ENCODE results near the gene LMO2.

LMO2 gene

GRCh38 chr11:33887886-33888285 is 4.0 kb downstream of the LMO2 start:
- no peak for DNase-seq (ENCODE audit: low spot score)

GRCh38 chr11:33885338-33886005 is 6.4 kb downstream of the LMO2 start:
- no peak for DNase-seq (ENCODE audit: low spot score)

GRCh38 chr11:33884601-33885000 is 7.3 kb downstream of the LMO2 start:
- no peak for DNase-seq (ENCODE audit: low spot score)

GRCh38 chr11:33884035-33884434 is 7.8 kb downstream of the LMO2 start:
- DNase-seq (ENCODE audit: low spot score) = no peak

- no peak for DNase-seq (ENCODE audit: low spot score)
Observed at GRCh38 chr11:33881651-33882503, 10.0 kb downstream of the LMO2 start.

GRCh38 chr11:33880979-33881378 is 10.9 kb downstream of the LMO2 start:
- no peak for DNase-seq (ENCODE audit: low spot score)

DNA sequence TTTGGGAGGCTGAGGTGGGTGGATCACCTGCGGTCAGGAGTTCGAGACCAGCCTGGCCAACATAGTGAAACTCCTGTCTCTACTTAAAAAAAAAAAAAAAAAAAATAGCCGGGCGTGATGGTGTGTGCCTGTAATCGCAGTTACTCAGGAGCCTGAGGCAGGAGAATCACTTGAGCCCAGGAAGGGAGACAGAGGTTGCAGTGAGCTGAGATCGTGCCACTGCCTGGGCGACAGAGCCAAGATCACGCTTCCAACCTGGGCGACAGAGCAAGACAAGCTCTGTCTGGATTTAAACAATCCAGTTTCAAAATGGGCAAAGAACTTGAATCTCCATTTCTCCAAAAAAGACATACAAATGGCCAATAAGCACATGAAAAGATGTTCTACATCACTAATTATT is 12.5 kb downstream of the LMO2 start:
- DNase-seq (ENCODE audit: low spot score) = no peak

- no peak for DNase-seq (ENCODE audit: low spot score)
Observed at GRCh38 chr11:33877038-33877437, 14.8 kb downstream of the LMO2 start.

DNA sequence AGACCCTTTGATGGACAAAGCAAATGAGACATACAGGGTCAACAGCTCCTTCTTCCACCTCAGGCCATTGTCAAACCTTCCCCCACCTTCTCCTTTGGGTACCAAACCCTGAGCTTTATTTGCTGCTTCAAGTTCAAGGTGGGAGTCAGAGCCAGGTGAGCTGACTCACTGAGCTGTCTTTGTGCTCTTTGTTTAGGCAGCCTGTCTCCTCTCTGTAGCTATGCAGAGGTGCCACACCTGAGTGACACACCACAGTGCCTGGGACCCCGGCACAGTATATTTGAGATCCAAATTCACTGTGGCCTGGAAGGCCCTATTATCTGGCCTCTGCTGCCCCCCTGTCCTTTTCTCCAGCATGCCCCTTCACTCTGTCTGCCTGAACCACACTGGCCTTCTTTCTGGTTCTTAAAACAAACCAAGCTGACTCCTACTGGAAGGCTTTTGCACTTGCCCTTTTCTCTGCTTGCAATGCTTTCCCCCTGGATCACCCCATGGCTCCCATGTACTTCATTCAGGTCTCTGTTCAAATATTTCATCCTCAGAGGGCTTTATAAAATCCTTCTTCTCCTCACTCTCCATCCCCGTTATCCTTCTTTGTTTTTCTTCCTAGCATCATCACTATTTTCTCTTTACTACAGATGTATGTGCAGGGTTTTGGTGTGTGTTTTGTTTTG is 16.1 kb downstream of the LMO2 start:
- DNase-seq (ENCODE audit: low spot score) = no peak

- no peak for DNase-seq (ENCODE audit: low spot score)
Observed at GRCh38 chr11:33874910-33875490, 16.9 kb downstream of the LMO2 start.

GRCh38 chr11:33874433-33874832 is 17.4 kb downstream of the LMO2 start:
- no peak for DNase-seq (ENCODE audit: low spot score)

- peak; percentile 61 for DNase-seq (ENCODE audit: low spot score)
Observed at GRCh38 chr11:33869481-33870422, 22.1 kb downstream of the LMO2 start.

GRCh38 chr11:33868647-33869461 is 23.0 kb downstream of the LMO2 start:
- DNase-seq (ENCODE audit: low spot score) = no peak

- no peak for DNase-seq (ENCODE audit: low spot score)
Observed at GRCh38 chr11:33867996-33868646, 23.8 kb downstream of the LMO2 start.

DNA sequence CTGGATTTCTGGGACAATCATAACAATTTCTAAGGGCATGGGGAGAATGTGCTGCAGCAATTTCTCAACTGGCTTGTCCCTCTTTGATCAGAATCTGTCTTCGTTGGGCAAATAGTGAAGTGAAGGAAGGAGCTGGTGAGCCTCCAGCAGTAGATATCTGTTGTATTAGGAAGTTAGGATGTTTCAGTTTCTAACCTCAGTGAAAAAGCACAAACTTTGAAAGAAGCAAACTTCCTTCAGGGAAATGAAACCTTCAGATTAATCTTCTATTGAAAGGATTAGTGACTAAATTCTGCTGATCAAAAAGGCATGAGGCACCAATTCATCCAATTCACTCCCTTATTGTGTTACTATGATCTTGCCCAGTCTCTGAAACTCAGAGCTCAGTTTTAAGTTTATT is 24.3 kb downstream of the LMO2 start:
- no peak for DNase-seq (ENCODE audit: low spot score)

- peak; percentile 40 for DNase-seq (ENCODE audit: low spot score)
Observed at GRCh38 chr11:33866936-33867335, 24.9 kb downstream of the LMO2 start.

- no peak for DNase-seq (ENCODE audit: low spot score)
Observed at GRCh38 chr11:33864479-33864878, 27.4 kb downstream of the LMO2 start.

GRCh38 chr11:33863418-33864172 is 28.3 kb downstream of the LMO2 start:
- no peak for DNase-seq (ENCODE audit: low spot score)

DNA sequence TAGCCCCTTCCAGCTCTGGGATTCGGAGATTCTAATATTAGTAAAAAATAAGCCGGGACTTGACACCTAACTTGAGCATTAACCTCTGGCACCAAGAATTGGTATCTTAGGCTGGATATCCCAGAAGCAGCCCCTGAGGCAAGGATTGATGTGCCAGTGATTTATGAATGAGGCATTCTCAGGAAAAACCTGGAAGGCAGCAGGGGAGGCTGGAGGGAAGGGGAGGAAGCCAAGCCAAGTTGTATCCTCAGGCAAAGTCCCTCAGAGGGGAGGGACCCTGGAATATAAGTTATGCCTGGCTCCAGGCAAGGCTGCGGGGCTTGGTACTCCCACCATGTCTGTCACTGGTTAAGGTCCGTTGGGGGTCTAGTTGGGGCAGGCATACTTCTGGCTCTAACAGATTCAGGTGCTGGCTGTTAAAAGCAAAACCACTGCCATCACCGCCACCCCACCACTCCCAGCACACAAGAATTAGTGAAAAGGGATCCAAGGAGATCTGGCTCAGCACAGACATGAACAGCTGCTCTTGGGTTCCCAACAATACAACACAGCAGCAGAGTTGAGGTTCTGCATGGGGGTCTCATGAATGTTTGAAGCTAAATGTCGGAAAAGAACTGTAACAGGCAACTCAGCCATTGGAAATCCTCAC is 29.8 kb downstream of the LMO2 start:
- no peak for DNase-seq (ENCODE audit: low spot score)

All from Ammon's horn (tissue), 1 donor.